ENCODE data around the gene LRRC45. TPM values are rescaled to one million over a fixed set of nuclear protein-coding genes. Genes with fewer than 3 reads are reported as not detected.

Gene LRRC45
- total RNA-seq, 2 donors from 2014 or later: 22.2 to 24.1 TPM

- Histone ChIP-seq H3K27me3 (replicated peaks; ENCODE audit: insufficient read depth) (no peaks in the 10 kb centered on the region), H3K36me3 (no peaks in the 10 kb centered on the region), H3K4me1 (replicated peaks) (peaks cover 18% of the 10 kb centered on the region), H3K27ac (peak overlapping the region in 1 of 2 donors; percentile 39), H3K4me3 (peak overlapping the region in 1 of 2 donors; percentile 85), H3K9me3 (no peaks in the 10 kb centered on the region)
- WGBS: 27% methylated on average over 25 of the region's 25 CpGs
- intact Hi-C loops (cut with DNase I): loop anchor here (2.0 kb wide), 1 partner anchor 63 kb away; no protein-coding TSS in a partner anchor
- TF ChIP-seq POLR2AphosphoS5 (IDR thresholded peaks at IDR 0.05) (peak; percentile 48), POLR2A (IDR thresholded peaks at IDR 0.05) (no peak), CTCF (IDR thresholded peaks at IDR 0.05) (peak; percentile 50 to 93 (median 72))
- peak; percentile 72 for DNase-seq (ENCODE audit: low spot score)
Observed at GRCh38 chr17:82021107-82021899, 1.8 kb upstream of the LRRC45 start.

GRCh38 chr17:82021900-82022309, 1.2 kb upstream of the LRRC45 start:
- H3K9me3 ChIP-seq: no peaks in the 10 kb centered on the region
- TF ChIP-seq POLR2A (IDR thresholded peaks at IDR 0.05) (no peak), CTCF (IDR thresholded peaks at IDR 0.05) (no peak), POLR2AphosphoS5 (IDR thresholded peaks at IDR 0.05) (no peak)
- H3K27me3 ChIP-seq (replicated peaks; ENCODE audit: insufficient read depth): no peaks in the 10 kb centered on the region
- no peak for DNase-seq (ENCODE audit: low spot score)
- intact Hi-C loops (cut with DNase I): loop anchor here (2.0 kb wide), 1 partner anchor 63 kb away; no protein-coding TSS in a partner anchor
- peak overlapping the region; percentile 85 to 88 for H3K4me3 ChIP-seq
- no peaks in the 10 kb centered on the region for H3K36me3 ChIP-seq
- peaks cover 18% of the 10 kb centered on the region for H3K4me1 ChIP-seq (replicated peaks)
- 13% methylated on average over 10 of the region's 10 CpGs for WGBS
- peak overlapping the region; percentile 62 to 73 for H3K27ac ChIP-seq

GRCh38 chr17:82022310-82022980, 660 bp upstream of the LRRC45 start, which contains the start of gene CENPX:
Gene CENPX (minus strand): TSS chr17:82022878. CDS start chr17:82022861, 17 bp downstream.
- Histone ChIP-seq H3K4me1 (replicated peaks) (peaks cover 18% of the 10 kb centered on the region), H3K27ac (peak within 1 kb of the TSS; percentile 62 to 73), H3K36me3 (no peaks in the 10 kb centered on the region), H3K27me3 (replicated peaks; ENCODE audit: insufficient read depth) (no peaks in the 10 kb centered on the region), H3K9me3 (no peaks in the 10 kb centered on the region), H3K4me3 (peak within 1 kb of the TSS; percentile 85 to 88)
- TF ChIP-seq POLR2AphosphoS5 (IDR thresholded peaks at IDR 0.05) (no peak), POLR2A (IDR thresholded peaks at IDR 0.05) (peak; percentile 49)
- no peak for DNase-seq (ENCODE audit: low spot score)
- intact Hi-C loops (cut with DNase I): no loop called here
- 1% methylated on average over 37 of the region's 64 CpGs for WGBS

GRCh38 chr17:82023447-82024241, 539 bp downstream of the LRRC45 start:
- no peak for DNase-seq (ENCODE audit: low spot score)
- Histone ChIP-seq H3K27me3 (replicated peaks; ENCODE audit: insufficient read depth) (no peaks in the 10 kb centered on the region), H3K27ac (no peak overlapping the region), H3K9me3 (no peaks in the 10 kb centered on the region), H3K4me1 (replicated peaks) (peaks cover 18% of the 10 kb centered on the region), H3K4me3 (peak overlapping the region; percentile 57 to 85), H3K36me3 (no peaks in the 10 kb centered on the region)
- intact Hi-C loops (cut with DNase I): no loop called here
- TF ChIP-seq POLR2A (IDR thresholded peaks at IDR 0.05) (no peak), CTCF (IDR thresholded peaks at IDR 0.05) (no peak)
- 3% methylated on average over 51 of the region's 55 CpGs for WGBS

- no peak overlapping the region for H3K27ac ChIP-seq
- TF ChIP-seq POLR2AphosphoS5 (IDR thresholded peaks at IDR 0.05) (no peak), CTCF (IDR thresholded peaks at IDR 0.05) (no peak), POLR2A (IDR thresholded peaks at IDR 0.05) (no peak)
- no peak overlapping the region for H3K4me3 ChIP-seq
- H3K4me1 ChIP-seq (replicated peaks): peaks cover 20% of the 10 kb centered on the region
- no peaks in the 10 kb centered on the region for H3K36me3 ChIP-seq
- intact Hi-C loops (cut with DNase I): no loop called here
- WGBS: 94% methylated on average over 17 of the region's 17 CpGs
- no peaks in the 10 kb centered on the region for H3K9me3 ChIP-seq
- no peaks in the 10 kb centered on the region for H3K27me3 ChIP-seq (replicated peaks; ENCODE audit: insufficient read depth)
- DNase-seq (ENCODE audit: low spot score): no peak
Observed at GRCh38 chr17:82024859-82025258, 1.8 kb downstream of the LRRC45 start.

Measured in prostate gland (tissue), 2 donors.